GOT3 (cell line): Measurements from ENCODE around the gene DCX.

Experiments used
- DNase-seq: peaks from one replicate; lab custom pipeline; 2025; ENCODE audit warnings: mixed read lengths; lab: John Stamatoyannopoulos, UW

DCX gene

GRCh38 chrX:111309083-111309482 is 102.9 kb downstream of the DCX start:
- no peak for DNase-seq

GRCh38 chrX:111308039-111308438 is 104.0 kb downstream of the DCX start:
- no peak for DNase-seq

- no peak for DNase-seq
Observed at GRCh38 chrX:111302284-111302683, 109.7 kb downstream of the DCX start.

GRCh38 chrX:111288841-111289240 is 123.2 kb downstream of the DCX start:
- DNase-seq: no peak

GRCh38 chrX:111284631-111285293 is 127.2 kb downstream of the DCX start:
- DNase-seq: no peak

- no peak for DNase-seq
Observed at GRCh38 chrX:111283446-111283845, 128.5 kb downstream of the DCX start.

DNA sequence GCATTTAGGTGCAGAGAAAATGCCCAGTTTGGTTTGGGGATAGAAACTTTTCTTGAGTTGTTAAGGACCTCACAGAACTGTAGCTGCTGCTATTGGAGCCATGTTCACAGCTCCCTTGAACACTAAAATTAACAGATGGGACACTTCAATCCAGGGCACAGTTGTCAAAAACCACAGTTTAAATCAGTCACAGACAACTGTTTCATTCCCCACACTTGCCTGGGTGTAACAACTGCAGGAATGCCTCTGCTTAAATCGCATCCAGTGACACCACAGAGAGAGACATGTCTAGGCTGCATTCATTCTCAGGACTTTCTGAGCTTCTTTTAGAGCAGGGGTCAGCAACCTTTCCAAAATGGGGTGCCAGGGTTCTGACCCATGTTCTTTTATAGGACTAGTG is 129.0 kb downstream of the DCX start:
- DNase-seq: no peak

DNA sequence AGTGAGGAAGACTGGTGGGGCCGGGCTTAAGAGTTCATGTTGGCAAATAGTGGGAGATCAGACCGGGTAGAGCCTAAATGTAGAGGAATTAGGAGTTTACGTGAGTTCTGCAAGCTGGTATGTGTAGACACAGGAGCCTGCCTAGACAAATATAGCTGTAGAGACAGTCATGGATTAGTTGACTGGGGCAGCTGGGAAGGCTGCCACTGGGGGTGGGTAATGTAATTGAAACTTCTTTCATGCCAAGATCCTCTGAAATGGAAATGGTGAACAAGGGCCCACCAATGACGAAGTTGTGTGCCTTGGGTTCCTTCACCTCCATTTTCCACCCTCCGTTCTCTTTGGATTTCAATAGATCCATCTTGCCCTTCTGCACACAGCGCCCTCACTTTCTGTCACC is 129.9 kb downstream of the DCX start:
- no peak for DNase-seq

- DNase-seq: no peak
Observed at GRCh38 chrX:111270339-111270738, 141.7 kb downstream of the DCX start, which contains the start of gene CAPN6. TSS of gene CAPN6 (minus strand) at chrX:111270483. CDS start at chrX:111263936, 6,547 bp downstream.

DNA sequence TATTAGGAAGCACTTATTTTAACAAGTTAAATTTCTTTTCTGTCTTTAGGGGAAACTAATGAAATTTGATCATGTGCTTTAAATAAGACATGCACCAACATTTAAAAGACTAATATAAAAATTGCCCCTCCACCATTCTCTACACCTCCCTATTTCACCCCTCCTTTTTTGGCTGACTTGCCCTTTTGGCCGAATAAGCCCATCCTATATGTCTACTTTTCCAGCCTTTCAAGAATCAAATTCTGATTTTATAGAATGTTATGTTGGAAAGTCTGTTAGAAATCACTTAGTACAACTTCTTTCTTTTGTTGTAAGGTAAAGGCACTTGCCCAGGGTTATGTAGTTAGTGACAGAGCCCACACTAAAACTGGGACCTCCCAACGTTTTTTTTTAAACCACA is 143.5 kb downstream of the DCX start:
- DNase-seq: no peak

DNA sequence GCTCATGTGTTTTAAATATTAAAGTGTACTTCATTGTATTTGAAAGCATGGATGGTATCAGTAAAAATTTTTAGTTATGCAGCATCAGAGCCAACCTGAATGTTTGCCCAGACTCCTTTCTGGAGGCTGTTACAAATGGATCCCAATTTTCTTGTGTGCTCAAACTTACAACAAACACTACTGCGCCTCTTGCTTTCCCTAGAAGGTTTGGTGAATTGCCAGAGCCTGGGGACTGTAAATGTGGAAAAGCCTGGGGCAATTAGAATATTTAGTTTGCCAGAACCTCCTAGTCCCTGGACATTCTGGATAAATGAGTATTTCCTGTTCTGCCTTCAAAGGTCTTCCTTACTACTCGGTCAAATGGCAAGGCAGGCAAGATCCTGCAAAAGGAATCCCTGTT is 146.5 kb downstream of the DCX start:
- DNase-seq: no peak

- no peak for DNase-seq
Observed at GRCh38 chrX:111264385-111264784, 147.6 kb downstream of the DCX start.

DNA sequence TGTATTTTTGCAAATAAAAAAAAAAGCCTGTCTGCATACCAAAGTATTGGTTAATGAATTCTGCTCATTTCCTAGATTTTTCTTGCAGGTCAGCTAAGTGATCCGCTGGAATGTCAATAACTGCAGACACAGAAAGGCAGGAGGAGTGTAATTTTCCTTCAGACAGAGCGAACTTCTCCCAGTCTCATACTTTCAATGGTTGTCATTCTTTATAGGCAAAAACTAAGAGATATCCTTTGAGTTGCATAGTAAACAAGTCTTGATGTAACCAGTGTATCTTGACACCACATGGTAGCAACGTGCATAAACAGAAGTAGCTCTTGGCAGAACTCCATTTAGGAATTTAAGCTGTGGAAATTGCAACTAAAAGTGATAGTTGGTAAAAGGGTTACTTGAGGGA is 149.9 kb downstream of the DCX start:
- DNase-seq: no peak

- DNase-seq: no peak
Observed at GRCh38 chrX:111260451-111260850, 151.5 kb downstream of the DCX start.

GRCh38 chrX:111259559-111259958 is 152.4 kb downstream of the DCX start:
- DNase-seq: no peak

DNA sequence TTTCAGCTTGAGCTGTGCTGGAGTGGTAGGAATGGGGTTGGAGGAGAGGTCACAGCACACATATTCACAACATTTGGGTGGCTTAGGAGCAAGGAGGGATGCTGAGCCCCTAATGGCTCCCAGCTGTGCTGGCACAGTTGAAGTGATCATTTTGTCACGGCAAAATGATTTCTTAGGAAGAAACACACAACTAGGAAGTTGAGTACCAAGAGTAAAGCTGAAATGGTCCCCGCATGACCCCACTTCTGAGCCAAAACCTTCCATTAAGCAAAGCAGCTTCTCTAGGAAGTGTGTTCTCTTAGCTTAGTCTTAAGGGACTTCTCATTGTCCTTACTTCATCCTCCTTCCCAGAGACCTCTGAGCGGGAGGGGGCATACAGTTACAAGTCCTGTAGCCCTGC is 154.3 kb downstream of the DCX start:
- no peak for DNase-seq

GRCh38 chrX:111254896-111255693 is 156.9 kb downstream of the DCX start:
- DNase-seq: no peak

DNA sequence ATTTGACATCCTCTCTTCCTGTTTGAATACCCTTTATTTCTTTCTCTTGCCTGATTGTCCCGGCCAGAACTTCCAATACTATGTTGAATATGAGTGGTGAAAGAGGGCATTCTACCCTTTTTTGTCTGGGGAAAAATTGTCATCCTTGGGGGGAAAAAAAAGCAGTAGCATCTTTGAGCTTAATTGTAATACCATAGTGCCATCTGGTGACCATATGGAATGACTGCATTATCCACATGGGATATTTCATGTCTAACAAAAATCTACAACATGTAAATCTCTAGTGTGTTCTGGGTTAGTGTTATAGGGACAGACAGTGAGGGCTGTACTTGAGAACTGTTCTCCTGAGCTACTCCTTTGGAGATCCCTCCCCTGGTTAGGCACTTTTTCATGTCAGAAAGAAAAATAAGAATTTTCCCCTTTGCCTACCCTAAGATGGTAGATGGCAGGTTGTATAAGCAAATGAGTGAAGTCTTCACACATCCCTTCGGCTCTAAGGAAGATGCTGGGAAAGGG is 167.7 kb downstream of the DCX start:
- DNase-seq: no peak
